GM18498 (cell line): ENCODE results near the gene DIP2C.
"Not testable (repeated sequence)": the region's sequence is repeated elsewhere in the genome, so short reads cannot be mapped to it uniquely, and the experiment has no call there.

Experiments
- ATAC-seq: cut with Tn5 transposase; IDR thresholded peaks from one replicate; pipeline ENCODE4 v1.9.1; 2021; ENCODE audit warnings: mild to moderate bottlenecking, moderate library complexity; ENCODE audit not compliant: unreplicated experiment

DIP2C gene

DNA sequence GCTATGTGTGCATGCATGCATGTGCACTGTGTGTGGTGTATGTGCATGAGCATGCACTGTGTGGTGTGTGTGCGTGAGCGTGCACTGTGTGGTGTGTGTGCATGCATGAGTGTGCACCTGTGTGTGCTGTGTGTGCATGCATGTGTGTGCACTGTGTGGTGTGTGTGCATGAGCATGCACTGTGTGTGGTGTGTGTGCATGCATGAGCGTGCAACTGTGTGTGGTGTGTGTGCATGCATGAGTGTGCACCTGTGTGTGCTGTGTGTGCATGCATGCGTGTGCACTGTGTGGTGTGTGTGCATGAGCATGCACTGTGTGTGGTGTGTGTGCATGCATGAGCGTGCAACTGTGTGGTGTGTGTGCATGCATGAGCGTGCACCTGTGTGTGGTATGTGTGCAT, 10.7 kb upstream of the DIP2C start:
- ATAC-seq, result not testable (repeated sequence)

GRCh38 chr10:697097-697875, 7.8 kb upstream of the DIP2C start:
- no peak for ATAC-seq

DNA sequence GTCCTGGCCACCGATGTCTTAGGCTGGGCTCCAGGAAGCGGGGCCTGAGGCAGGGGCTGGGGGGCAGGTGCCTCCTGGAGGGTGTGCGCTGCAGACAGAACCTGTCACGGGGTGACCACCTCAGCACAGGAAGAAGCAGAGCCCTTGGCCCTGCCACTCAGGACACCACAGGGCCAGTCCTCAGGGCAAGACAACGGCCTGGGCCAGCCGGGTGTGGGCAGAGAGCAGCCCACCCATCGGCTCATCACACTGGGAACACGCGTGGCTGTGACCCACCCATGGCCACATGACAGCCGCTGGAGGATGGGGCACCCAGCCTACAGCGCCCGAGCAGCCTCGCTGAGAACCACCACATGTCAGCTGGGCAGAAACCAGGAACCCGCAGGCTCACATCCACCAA, 5.9 kb upstream of the DIP2C start:
- no peak for ATAC-seq

GRCh38 chr10:693506-693905, 4.0 kb upstream of the DIP2C start:
- no peak for ATAC-seq

GRCh38 chr10:692682-693351, 3.3 kb upstream of the DIP2C start:
- no peak for ATAC-seq

DNA sequence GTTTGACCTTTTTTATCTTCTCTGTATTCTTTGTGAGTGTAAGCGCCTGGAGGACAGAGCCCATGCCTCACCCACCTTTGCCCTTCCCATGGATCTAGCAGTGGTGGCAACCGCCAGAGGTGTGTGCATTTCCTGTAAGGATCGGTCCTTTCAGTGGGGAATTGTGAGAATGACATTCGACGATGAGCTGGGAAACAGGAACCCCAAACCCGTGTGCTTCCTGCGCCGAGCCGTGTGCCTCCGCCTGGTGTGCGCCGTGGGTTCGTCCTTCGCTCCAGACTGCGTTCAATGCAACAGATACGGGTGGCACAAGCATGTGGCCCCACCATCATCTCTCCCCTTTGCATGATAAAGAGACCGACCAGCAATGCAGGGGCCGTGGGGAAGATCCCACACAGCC, 1.7 kb upstream of the DIP2C start:
- ATAC-seq, result no peak

DNA sequence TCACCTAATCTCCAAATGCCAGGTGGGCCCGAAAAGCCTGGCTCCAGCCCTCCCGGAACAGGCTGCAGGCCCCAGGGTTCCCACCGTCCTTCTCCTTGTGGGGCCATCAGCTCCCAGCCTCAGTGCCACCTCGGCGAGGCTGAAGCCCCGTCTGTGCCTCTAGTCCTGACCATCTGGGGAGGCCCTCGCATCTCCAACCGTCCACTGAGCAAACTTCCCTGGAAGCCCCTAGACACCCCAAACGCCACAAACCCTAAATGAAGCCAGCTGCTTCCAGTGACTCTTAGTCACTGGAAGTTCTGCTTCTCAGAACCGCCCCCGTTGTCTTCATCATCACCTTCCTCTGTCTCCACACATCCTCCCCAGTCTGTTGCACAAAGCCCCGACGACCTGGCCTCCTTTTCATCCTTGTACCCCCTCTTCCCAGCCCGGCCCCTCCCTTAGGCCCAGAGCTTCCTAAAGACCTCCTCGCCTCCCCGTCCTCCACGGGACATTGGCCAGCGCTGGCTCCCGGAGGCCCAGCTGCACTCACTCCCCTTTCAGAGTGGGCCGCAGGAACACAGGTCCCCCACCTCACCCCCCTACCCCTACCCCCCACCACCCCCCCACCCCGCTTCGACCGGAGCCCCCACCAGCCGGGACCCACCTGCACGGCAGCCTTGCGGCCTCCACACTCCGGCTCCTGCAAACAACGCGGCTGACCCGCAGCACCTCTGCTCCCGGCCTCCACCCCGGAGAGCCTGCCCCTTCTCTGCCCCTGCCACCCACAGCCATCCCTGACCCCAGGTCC, 1.1 kb upstream of the DIP2C start:
- no peak for ATAC-seq

DNA sequence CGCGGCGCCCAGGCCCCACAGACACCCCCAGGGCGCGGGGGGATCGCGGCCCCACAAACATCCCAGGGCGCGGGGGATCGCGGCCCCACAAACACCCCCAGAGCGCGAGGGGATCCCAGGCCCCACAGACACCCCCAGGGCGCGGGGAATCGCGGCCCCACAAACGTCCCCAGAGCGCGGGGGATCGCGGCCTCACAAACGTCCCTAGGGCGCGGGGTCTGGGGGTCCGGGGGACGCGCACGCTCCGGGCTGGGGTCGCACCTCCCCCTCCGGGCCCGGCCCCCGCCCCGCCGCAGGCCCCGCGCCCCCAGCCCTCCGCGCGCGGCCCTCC, 382 bp downstream of the DIP2C start:
- no peak for ATAC-seq

GRCh38 chr10:688312-689120, 952 bp downstream of the DIP2C start:
- no peak for ATAC-seq

DNA sequence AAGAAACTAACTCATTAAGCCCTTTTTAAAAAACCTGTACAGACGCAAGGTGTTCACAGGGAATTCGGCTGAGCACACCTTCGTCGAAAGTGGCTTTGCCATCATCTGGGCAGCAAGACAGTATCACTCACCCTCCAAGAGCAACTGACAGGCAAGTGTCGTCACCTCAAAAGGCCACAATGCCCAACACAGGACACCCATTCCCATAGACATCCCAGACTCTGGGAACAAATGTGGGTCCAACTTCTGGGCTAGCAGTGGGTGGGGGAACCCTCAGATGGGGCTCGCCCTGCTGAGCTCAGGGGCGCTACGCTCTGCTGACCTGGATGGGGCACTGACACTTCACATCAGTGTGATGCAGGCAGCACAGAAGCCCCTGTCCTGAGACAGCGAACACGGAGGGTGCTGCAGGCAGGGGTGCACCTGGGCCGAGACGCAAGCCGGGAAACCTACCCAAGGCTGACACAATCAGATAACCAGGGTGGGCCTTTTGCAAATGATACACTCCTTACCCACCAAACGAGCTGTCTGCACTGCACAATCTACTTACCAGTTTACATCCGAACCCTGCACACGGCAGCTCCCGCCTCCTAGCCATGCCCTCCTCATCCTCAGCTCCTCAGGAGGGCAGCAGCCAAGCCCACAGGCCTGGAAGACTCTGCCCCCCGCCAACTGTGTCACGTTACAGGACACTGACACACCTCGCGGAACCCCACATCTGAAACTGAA, 1.7 kb downstream of the DIP2C start:
- no peak for ATAC-seq

DNA sequence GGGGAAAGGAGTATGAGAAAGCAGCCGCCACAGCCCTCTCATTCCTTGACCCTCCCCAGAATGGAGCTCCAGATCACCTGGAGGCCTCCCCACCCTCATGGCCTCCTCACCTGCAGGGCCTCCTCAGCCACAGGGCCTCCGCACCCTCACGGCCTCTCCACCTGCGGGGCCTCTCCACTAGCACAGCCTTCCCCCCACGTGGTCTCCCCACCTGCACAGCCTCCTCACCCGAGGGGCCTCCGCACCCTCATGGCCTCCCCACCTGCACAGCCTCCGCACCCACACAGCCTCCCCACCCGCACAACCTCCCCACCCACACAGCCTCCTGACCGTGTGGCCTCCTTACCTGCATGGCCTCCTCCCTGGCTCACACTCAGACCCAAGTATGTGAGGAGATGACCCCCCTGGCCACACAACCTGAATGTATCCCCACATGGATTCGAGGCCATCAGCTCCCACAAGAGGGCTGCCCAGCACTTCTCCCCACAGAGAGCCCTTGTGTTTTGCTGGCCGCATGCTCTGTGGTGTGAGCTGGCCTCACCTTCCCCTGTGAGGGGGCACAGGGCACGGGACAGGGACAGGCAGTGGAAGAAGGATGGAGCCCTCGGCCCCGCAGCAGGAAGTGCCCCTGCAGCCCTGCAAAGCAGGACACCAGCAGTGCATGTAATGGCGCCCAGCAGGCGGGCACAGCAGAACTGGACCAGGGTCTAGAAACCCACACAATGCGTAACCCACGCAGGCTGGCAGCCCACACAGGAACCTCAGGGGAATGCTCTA, 3.1 kb downstream of the DIP2C start:
- no peak for ATAC-seq

GRCh38 chr10:685613-686012, 3.9 kb downstream of the DIP2C start:
- ATAC-seq, result no peak

- no peak for ATAC-seq
These were observed 5.9 kb downstream of the DIP2C start for GRCh38 chr10:683448-684071.

DNA sequence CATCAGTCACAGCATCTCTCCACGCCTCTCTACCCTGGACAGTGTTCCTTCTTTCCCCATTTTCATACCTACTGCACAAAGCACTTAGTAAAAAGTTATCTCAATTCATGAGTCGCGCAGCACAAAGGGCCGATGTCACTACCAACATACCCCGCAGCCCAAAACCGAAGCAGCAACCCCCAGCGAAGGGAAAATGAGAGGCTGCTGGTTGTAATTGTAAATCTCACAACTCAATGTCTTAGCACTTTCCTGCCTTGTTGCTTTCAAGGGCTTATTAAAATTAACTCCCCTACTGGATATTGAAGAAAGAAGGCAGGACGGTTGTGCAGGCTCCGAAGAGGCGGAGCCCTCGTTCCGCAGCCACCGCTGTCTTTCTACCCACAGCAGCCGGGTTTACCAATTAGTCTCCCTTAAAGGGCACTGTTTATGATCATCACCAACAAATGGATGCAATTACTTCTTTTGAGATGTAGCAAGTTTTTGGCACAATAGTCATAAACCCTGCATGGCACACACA, 6.5 kb downstream of the DIP2C start:
- no peak for ATAC-seq

DNA sequence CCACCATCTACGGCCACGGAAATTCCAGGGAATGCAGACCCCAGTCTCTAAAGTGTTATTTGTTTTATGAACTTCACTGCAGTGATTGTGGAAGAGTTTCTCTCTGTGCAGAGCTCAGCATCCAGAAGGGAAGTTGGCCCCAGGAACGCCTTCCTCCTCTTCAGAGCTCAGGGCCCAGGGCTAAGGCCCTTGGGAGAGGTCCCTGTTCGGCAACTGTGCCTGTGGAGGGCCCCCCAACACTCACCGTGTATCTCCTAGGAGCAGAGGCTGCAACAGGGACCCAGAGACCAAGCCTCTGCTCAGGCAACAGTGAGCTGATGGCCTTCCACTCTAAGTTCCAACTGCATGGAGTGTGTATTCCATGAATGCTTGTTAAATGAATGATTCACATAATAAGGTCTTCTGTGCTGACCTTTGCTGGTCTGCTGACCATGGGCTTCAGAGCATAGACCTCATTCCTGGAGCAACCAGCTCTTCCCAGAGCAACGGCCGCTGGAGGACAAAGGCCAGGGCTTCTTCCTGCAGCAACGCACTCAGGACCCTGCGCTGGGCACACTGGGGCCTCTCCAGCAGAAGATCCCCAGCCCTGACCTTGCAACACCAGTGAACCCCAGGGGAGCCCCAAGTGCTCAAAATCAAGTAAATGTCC, 7.7 kb downstream of the DIP2C start:
- no peak for ATAC-seq

DNA sequence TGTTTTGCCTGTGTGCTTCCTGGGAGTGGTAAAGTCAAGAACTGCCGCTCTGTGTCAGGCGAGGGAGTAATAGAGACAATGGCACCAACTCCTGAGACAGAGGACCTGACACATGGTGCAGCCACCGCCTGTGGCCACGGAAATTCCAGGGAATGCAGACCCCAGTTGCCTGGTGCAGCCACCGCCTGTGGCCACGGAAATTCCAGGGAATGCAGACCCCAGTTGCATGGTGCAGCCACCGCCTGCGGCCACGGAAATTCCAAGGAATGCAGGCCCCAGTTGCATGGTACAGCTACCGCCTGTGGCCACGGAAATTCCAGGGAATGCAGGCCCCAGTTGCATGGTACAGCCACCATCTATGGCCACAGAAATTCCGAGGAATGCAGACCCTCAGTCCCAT, 8.7 kb downstream of the DIP2C start:
- ATAC-seq, result no peak

GRCh38 chr10:680146-680545, 9.3 kb downstream of the DIP2C start:
- ATAC-seq, result no peak

DNA sequence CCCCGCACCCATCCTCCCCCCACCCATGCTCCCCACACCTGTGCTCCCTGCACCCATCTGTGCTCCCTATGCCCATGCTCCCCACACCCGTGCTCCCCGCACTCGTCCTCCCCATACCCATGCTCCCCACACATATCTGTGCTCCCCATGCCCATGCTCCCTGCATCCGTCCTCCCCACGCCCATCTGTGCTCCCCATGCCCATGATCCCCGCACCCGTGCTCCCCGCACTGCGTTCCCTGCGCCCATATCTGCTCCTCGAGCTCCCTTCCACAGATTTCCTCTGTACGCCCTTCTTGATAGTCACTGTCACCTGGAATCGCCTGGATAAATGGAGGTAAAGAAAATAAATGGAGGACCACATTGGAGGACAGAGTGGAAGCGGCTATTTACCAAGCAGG, 9.9 kb downstream of the DIP2C start:
- ATAC-seq, result no peak

DNA sequence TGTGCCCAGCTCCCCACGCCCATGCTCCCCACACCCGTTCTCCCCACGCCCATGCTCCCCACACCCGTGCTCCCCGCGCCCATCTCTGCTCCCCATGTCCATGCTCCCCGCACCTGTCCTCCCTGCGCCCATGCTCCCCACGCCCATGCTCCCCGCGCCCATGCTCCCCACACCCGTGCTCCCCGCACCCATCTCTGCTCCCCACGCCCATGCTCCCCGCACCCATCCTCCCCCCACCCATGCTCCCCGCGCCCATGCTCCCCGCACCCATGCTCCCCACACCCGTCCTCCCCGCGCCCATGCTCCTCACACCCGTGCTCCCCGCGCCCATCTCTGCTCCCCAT, 10.8 kb downstream of the DIP2C start:
- ATAC-seq, result not testable (repeated sequence)
